GM19099 (cell line): Measurements from ENCODE around the gene SGSM2.

Experiments used
- POLR2A ChIP-seq: IDR thresholded peaks from 3 replicates; pipeline ENCODE4 v1.6.1; 2011; ENCODE audit warnings: low read depth; ENCODE audit not compliant: insufficient read length; ENCODE audit errors: extremely low read depth

The SGSM2 gene

GRCh38 chr17:2357931-2358434 lies 20.7 kb downstream of the SGSM2 start:
- no peak for TF ChIP-seq POLR2A

- no peak for TF ChIP-seq POLR2A
These were observed 23.9 kb downstream of the SGSM2 start for GRCh38 chr17:2361010-2361760.

DNA sequence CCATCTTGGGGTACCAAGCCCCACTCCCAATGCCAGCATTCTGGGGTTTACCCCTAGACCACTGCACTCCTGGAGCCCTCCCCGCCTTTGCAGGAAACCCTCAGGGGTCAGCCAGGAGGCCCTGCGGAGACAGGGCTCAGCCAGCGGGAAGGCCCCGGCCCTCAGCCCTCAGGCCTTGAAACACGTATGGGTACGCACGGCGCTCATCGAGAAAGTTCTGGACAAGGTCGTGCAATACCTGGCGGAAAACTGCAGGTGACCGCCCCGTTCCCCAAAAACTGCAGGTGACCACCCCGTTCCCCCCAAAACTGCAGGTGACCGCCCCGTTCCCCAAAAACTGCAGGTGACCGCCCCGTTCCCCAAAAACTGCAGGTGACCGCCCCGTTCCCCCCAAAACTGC lies 24.7 kb downstream of the SGSM2 start:
- no peak for TF ChIP-seq POLR2A

DNA sequence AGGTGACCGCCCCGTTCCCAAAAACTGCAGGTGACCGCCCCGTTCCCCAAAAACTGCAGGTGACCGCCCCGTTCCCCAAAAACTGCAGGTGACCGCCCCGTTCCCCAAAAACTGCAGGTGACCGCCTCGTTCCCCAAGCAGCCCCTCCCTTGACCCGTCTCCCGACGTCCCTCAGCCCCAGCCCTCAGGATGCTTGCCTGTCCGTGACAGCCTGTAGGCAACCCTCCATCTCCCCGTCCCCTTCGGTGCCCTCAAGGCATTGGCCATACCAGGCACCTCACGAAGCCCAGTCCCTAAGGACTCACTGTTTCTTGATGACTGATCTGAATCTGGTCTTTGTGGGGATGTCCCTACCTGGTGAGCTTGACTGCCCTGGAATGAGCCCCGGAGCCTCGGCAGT lies 25.1 kb downstream of the SGSM2 start:
- no peak for TF ChIP-seq POLR2A

DNA sequence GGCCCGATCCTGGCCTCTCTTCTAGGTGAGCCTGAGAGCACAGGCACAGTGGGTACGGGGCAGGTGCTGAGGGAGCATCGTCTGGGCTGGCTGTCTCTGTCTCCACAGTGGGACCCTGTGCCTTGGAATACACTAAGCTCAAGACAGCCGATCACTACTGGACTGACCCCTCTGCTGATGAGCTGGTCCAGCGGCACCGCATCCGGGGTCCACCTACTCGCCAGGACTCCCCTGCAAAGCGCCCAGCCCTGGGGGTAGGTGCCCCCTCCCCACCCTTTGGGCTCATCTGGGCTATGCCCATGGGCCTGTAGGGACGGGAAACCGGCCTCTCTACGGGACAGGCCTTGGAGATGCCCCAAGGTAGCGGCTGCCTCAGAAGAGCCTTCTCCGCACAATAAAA lies 25.6 kb downstream of the SGSM2 start:
- no peak for TF ChIP-seq POLR2A

DNA sequence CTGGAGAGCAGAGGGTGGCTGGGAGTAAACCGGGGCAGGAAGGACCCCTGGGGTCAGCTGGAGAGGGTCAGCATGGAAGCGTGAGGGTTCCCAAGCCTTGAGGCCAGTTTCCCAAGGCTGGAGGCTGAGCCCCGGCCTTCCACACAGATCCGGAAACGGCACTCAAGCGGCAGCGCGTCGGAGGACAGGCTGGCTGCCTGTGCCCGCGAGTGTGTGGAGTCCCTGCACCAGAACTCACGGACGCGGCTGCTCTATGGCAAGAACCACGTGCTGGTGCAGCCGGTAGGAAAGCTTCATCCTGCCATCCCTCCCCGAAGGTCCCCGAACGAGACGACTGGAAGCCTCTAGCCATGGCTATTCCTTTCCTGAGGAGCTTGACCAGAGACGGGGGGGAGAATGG lies 26.0 kb downstream of the SGSM2 start:
- no peak for TF ChIP-seq POLR2A

DNA sequence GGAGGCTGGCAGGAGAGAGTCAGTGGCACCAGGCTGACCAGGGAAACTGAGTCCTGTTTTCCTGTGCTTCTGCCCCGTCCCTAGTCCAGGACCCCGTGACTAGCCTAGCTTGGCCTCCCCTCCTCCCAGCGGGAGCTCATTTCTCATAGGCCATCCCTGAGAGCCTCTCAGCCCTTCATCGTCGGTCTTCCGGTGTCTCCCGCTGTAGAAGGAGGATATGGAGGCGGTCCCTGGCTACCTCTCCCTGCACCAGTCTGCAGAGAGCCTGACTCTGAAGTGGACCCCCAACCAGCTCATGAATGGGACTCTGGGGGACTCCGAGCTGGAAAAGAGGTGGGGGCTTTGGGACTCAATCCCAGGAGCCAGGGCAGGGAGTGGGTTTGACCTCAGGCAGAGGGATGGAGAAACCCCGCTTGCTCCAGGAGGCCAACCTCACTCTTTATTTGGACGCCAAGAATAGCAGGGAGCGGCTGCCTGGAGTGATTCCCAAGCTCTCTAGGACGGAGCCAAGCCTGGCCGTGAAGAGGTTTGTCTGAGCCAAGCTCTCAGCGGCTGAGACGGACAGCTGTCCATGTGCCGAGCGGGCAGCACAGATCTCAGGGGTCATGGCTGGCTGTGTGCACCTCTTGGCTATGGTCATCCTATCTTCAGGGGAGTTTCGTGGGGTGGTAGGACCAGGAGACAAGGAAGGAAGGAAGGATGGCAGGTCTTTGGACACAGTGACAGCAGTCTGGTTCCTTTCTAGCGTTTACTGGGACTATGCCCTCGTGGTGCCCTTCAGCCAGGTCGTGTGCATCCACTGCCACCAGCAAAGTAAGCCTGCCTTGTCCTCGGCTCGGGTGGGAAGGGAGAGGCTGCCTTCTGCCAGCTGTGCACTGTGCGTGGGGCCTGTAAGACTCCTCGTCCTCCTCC lies 26.8 kb downstream of the SGSM2 start:
- no peak for TF ChIP-seq POLR2A

GRCh38 chr17:2364763-2365116 lies 27.4 kb downstream of the SGSM2 start:
- TF ChIP-seq POLR2A: no peak

- TF ChIP-seq POLR2A: no peak
These were observed 27.8 kb downstream of the SGSM2 start for GRCh38 chr17:2365132-2365531.

DNA sequence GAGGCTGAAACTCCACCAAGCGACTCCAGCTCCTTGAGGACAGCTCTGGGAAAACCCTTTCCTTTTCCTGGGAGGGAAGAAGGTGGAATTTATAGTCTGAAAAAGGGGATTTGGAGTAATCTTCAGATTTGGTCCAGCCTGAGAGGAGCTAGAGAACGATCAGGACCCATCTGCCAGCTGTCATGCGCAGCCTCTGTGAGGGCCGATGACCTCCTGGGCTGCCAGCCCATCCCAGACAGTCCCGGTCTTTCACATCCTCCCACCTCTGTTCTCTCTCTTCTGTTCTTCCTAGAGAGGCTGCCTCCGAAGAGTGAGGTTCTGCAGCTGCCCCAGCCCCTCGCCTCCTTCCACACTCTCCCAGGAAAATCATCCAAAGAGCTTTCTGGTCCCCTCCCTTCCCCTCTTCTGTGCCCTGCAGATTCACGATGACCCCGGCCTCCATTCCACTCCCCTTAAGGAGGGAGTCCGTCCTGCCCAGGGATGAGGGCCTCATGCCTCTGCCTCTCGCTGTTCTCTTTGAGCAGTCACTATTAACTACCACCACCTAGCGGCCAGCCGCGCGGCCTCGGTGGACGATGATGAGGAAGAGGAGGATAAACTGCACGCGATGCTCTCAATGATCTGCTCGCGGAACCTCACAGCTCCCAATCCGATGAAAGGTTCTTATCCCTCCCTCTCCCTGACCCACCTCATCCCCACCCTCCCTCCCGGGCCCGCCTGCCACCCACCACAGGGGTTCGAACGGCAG lies 29.6 kb downstream of the SGSM2 start:
- no peak for TF ChIP-seq POLR2A

DNA sequence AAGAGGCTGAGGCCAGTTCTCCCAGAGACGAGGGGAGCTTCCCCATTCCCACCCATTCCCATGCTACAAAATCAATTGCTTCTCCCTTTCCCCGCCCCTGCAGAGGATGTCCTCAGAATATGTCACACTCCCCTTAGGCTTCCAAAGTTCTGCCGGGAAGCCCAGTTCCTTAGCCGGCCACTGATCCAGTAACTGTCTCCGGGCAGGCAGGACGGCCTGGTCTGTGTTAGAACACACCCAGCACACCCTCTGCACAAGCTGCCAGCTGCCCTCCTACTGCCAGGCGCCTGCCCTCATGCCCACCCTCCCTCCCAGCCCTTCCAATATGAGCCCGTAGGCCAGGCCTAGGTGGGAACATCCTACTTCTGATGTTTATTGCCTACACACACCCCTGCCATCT lies 31.1 kb downstream of the SGSM2 start:
- TF ChIP-seq POLR2A: no peak

GRCh38 chr17:2369039-2369438 lies 31.7 kb downstream of the SGSM2 start:
- no peak for TF ChIP-seq POLR2A

- no peak for TF ChIP-seq POLR2A
These were observed 32.4 kb downstream of the SGSM2 start for GRCh38 chr17:2369551-2370210.

DNA sequence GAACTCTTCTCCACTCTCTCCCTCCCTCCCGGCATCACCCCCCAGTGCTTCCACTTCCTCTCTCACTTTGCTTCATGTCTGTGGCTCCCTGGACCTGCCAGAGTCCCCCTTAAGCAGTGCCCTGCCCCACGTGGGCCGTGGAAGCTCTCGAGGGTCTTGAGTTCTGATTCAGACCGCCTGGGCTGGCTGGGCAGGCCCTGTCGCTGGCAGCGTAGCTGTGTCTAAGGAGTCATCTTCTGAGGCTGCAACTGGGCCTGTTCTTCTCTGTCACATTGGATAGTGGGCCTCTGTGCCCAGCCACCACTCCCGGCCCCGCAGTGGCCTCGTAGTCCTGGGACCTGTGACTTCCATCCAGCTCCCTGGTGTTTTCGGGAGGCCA lies 32.9 kb downstream of the SGSM2 start:
- no peak for TF ChIP-seq POLR2A

DNA sequence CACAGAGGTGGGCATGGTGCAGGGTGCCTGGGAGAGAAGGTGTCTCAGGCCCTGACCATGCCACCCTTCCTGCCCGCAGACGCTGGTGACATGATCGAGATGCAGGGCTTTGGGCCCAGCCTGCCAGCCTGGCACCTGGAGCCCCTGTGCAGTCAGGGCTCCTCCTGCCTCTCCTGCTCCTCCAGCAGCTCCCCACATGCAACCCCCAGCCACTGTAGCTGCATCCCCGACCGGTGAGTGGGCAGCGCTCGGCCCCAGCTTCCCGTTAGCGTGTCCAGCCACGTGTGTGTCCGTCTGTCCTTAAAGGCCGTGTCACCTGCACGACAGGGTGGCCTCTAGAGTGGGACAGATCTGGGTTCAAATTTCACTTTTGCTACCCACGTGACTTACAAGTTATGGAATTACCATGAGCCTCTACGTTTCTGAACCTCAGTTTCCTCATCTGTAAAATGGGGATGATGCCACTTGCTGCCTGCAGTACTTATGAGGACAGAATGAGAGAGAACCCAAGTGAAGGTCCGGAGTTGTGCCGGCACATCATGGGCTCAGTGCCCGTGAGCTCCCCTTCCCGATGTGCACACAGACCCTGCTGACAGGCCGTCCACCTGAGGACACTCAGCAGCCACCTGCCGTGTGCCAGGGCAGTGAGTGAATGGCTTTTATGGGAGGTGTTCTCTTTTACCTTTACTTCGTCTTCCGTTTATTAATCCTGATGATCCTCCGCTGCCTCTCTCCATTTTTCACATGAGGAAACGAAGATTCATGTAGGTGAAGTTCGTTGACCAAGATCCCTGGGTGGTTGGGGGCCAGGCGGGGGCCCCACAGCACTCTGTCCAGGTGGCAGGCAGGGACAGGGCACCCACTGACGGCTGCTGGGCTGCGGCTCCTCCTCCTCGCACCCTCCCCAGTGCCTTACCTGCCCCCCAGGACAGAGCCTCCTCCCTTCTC lies 34.2 kb downstream of the SGSM2 start:
- TF ChIP-seq POLR2A: no peak
